HG03442 (cell line): ENCODE measurements around the gene WWOX.

ENCODE experiments used
- ATAC-seq: cut with Tn5 transposase; IDR thresholded peaks from one replicate; pipeline ENCODE4 v1.9.1; 2021; ENCODE audit warnings: mild to moderate bottlenecking, moderate library complexity; ENCODE audit not compliant: unreplicated experiment

The WWOX gene

DNA sequence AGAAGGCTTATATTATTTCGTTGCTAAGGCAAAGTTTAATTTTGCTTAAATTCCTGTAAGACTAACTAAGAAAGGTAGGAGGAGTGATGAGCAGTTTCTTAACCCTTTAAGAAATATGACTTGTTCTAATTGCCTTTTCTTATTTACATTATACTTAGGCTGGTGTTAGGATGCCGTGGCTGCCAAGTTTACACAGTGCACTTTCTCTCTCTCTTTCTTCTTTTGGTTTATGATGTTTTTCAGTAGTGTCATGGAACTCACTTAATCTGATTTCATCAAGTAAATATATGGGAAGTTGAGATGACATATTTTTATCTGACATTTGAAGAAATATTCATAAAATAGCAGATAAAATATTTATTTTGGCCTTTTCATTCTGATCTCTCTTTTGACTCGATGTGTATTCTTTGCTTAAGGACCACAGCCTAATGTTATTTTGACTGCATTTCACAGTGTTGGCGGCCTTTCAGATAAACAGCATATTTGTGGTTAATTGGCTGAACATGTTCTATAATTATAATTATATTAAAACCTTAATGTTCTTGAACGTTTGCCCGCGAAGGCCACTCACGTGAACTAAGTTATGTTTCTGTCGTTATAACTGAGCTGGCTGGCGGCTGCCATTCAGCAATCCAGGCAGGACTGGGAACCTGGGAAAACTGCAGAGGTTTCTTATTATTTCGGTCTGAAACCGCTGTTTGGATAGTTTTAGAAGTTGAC is 191.6 kb downstream of the WWOX start:
- ATAC-seq, result no peak

DNA sequence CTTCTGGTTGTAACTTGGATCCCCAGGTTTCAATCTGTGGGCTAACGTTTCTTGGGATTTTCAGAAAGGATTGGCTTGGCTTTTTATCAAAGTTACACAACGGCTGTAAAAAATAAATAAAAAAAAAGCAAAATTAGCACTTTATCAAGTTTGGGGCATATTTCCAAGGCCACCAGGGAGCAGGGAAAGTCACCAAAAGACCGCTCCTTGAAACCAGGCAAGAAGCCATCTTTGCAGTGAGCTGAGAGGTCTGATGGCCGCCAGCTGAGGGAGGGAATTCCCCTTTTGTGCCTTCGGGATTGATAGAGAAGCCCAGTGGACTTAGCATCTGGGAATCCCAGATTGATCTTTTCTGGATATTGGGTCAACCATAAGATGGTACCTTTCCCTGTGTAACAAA is 192.2 kb downstream of the WWOX start:
- no peak for ATAC-seq

DNA sequence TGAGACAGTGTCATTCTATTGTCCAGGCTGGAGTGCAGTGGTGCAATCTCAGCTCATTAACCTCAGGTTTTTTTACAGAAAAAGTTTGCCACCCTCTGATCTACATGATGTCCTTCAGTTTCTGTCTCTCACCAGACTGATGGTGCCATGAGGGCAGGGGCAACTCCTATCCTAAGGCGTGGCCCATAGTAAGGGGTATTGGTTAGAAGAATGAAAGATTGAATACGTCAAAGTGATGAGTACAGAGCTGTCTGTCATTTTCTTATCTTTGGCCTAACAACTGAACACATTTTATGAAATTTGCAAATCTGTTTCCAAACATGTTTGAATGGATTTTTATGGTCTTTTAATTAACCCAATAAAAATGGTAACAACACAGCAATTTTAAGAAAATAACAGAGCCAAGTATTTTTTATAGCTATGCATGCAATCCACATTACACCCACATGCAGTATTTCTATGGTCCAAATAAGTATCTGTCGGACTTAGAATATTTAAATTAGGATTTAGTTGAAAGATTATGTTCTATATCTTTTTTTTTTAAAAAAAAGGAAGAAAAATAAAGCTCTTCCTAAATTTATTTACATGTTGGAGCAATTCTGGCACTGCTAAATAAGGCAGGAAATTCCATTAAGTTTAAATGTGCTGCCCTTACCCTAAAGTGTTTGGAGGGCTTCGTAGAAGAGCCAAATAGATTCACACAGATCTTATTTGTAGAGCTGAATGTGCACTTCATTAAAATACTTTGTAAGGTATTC is 192.8 kb downstream of the WWOX start:
- no peak for ATAC-seq

DNA sequence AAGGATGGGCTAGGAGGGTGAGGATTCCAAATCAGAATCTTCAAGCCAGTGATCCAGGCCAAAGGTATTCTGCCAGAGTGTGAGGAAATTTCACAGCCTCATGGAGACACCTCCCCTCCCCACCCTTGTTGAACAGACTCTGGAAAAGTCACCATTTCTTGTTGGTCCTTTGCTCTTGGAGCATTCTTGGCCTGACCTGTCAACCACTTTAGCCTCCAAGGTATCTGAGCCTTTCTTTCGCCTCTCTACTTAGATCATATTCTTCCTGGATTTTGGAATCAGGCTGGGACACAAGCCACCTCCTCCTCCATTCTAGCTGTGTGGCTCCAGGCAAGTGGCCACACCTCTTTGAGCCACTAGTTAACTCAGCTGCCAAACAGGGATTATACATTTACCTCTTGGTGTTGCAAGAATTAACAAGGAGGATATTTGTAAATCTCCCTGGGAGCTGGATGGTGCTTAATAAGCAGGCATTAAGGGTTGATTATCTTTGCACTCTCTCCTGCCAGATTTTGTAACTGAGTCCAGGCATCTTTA is 193.5 kb downstream of the WWOX start:
- ATAC-seq, result no peak

DNA sequence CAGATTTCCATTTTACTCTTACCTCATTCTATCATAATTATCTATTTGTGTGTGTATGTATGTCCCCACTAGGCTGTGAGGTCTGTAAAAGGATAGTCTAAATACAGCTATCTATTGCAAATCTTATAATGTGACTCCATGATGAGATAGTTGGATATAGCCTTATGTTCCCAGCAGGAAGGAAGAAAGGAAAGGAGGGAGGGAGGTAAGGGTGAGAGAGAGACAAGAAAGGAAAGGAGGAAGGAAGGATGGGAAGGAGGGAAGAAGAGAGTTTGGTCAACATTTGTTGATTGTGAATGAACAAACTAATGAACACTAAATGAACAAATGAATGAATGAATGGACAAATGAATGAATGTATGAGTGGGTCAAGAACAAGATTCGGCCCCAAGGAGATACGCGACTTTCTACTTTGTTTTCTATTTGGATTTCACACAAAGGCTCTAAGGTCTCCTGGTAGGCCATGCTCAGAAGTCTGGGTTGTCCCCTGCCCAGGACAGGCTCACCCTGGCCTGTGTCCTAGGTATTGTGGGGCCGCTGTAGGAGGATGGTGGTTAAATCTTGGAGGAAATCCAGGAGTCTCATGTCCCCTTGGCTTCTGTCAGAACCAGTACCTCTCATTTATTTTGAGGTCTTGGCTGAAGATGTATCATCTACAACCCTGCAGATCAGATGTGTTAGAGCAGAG is 195.2 kb downstream of the WWOX start:
- ATAC-seq, result no peak

DNA sequence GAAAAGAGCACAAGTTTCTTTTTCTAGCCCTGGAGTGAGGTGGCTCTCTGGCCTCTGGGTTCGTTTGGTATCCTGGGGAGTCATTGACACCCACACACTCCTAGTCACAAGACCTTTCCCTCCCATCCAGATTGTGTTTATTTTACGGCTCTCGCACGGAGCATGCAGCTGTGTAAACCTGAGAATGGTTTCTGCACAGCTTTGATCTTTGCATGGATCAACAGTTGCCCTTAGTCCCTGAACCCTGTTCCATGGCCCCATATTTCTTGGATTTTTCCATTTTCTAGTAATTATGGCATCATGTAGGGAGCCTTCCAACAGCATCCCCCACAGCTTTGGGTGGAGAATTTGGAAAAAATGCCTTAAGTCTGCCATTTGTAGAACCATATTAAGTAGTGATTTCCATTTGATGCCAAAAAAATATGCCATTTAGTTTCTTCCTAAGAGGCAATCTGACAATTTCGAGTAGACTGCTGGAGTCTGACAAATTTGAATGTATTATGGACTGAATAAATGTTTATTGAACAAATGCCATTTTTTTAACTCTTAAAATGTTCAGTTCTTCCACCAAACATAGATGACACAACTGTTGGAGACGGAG is 197.7 kb downstream of the WWOX start:
- no peak for ATAC-seq

DNA sequence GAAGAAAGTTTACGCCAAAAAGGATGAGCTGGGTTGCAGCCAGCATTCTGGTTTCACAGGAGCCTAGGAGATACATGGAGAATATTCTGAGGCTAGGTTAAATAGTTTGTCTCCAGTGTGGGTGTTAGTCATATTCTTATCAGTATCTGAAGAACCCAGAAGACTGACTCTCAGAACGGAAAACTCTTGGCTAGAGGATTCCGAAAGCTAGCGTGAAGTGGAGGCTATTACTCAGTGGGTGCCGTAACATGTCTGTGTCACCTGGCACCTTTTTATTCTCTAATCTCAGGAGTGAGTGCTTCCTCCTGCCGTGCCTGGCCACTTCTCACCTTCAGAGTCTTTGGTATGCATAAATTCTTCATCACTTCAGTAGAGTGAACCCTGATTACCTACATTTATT is 199.5 kb downstream of the WWOX start:
- ATAC-seq, result no peak

DNA sequence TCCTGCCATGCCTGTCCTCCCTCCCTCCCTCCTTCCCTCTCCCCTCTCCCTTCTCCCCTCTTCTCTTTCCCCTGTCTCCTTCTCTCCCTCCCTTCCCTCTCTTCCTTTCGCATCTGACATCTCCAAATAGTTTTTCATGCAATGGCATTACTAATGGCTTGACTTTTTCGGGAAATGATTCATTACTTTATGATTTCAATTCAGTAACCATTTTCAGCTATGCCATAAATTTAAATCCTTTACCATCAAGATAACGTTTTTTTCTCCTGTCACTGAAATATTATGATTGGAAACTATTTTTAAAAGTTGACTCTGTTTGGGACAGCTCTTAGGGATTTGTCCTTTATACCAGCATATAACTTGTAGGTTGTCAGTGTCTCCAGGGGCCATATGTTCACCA is 201.0 kb downstream of the WWOX start:
- no peak for ATAC-seq

DNA sequence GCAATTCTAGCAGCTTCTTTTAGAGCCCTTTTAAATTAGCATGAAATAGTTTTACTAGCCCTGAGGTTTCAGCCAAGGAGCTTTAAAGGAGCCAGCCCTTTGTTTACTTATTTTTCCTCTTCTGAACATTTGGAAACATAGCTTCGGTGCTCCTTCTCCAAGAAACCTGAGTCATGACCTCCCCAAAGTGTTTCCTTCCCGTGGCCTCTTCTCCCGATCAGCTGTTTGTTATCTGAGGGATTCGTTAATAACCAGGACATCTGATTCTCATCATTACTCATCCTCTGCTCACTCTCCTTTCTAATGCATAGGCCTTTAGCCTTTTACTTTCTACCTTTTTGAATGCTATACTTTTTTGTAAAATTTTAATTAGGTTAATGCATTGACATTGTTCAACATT is 204.5 kb downstream of the WWOX start:
- no peak for ATAC-seq

DNA sequence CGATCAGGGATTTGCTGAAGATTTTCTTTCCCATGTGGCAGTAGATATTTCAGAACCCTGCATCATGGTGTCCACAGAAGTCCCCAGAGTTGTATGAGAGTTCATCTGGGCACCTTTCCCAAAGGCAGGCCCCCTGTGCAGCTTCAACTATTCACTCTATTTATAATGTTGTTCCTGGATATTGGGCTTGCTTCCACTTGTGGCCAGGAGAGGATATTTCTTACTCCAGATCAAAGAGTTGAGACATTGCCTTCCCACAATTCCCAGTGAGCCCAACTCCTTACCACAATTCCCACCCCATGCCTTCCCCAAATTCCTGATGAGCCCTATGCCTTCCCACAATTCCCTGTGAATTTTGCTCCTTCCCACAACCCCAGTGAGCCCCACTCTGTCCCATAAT is 206.9 kb downstream of the WWOX start:
- no peak for ATAC-seq

DNA sequence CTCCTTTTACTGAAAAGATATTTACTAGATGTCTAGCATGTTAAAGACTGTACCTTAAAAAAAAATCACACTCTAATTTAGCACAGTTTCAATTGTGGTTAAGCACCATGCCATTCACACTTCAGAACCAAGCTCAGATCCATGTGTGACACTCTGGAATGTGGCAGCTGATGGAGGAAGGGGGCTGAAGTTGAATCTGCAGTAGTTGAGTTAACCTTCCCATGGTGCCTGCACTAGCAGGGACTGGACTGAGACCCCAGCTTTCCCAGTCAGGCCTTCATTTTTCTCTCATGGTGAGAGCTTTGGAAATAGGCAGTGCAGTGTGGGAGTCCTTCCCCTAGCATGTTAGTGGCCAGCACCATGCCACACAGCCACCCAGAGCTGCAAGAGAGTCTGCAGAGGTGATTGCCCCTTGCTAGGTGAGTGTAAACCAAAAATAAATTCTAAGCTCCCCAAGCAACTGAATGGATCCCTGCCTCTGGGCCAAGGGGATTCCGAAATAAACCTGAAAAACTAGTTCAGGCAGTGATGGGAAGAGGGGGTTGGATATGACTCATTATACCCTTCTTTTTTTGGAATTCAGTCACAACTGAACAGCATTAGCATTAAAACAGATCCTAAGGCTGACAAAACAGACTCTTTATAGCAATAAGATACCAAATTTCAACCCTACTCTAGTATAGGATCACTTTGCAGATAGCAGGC is 208.5 kb downstream of the WWOX start:
- no peak for ATAC-seq

DNA sequence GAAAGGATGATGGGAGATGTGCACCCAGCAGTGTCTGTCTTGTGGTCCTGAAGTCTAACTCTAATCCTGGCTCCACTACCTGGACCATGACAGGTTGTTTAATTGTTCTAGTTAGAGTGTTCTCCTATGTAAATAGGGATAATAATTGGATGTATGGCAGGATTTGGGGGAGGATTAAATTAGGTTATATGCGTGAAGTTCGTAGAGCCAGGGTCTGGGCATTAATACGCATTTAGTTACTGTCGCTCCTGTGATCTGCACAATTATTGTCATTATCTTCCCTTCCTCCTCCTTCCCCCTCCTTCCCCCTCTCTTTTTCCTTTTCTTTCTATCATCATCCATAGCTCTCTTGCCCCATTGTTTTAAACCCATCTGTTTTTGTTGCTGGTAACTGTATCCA is 210.3 kb downstream of the WWOX start:
- ATAC-seq, result no peak

DNA sequence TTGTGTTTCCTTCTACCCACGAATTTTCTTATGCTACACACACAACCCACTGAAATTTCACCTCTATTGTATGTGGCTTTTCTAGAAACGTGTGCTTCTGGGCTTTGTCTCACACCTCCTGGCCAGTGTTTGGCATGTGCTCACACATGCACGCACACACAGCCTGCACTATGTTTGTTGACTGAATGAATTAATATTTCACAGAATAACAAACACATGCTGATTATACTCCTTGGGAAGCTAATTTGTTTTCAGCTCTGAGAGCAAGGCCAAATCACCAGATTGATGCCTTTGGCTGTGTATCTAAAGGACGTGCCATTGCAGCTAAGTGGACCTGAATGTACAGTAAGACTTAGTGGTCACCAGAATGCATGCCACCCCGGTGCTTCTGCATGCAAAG is 210.7 kb downstream of the WWOX start:
- no peak for ATAC-seq

DNA sequence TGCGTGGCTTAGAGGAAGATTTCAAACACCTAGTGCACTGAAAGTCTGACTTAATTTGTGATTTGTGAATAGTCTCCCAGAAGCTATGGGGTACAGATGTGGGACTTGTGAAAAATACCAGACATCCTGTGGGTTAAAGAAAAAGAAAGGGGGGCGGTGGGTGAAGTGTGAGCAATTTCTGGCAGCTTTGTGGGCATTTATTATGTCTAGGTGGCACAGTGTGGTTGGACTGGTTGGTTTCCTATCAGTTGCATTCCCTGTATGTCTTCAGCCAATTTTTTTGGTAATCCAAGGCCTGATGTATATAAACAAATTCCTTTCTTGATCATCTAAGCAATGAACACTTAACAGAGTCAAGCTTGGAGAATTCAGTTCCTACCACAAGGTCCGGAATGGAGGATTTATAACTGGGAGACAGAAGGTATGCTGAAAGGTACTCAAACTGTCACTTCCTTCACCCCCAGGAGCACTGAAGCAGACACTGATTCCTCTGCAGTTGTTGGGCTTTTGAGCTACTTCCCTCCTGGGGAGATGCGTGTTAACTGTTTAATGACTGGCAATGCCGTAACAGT is 211.6 kb downstream of the WWOX start:
- no peak for ATAC-seq

DNA sequence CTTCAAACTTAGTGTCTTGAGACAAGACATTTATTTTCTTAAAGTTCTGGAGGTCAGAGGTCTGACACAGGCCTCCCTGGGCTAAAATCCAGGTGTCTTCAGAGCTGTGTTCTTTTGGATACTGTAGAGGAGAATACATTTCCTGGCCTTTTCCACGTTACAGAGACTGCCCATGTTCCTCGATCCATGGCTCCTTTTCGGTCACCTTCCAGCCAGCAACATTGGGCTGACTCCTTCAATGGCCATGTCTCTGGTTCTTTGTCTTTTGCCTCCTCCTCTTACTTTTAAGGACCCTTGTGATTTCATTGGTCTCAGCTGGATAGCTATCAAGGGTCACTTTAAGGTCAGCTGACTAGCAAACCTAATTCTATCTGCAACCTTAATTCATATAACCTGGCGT is 212.4 kb downstream of the WWOX start:
- ATAC-seq, result no peak

DNA sequence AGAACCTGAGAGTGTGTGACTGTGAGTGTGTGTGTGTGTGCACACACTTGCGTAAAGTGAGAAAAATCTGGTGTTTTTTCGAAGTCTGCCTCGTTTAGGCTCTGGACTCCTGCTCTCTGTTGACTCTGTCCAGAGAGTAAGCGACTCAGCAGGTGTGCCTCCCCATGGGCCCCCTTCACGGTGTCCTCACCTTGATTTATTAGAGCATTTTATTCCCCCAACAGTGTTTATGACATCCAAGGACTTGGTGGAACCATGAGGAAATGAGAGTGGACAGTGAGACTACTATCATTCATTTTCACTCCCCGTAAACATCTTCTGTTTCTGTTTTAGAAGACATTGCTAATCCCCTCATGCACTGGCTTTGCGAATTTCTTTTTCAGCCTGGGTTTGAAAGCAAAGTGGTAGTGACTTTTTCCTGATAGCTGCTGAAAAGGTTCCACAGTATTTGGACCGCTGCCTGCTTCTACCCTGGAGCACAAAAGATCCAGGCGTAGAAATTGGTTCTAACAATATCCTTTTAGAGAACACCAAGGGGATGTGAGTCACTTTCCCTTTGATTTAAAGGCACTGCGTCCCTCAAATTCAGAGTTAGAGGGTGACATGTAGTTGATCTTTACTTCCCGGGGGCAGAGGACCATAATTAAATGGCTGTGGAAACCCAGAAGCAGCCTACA is 218.2 kb downstream of the WWOX start:
- ATAC-seq, result no peak

DNA sequence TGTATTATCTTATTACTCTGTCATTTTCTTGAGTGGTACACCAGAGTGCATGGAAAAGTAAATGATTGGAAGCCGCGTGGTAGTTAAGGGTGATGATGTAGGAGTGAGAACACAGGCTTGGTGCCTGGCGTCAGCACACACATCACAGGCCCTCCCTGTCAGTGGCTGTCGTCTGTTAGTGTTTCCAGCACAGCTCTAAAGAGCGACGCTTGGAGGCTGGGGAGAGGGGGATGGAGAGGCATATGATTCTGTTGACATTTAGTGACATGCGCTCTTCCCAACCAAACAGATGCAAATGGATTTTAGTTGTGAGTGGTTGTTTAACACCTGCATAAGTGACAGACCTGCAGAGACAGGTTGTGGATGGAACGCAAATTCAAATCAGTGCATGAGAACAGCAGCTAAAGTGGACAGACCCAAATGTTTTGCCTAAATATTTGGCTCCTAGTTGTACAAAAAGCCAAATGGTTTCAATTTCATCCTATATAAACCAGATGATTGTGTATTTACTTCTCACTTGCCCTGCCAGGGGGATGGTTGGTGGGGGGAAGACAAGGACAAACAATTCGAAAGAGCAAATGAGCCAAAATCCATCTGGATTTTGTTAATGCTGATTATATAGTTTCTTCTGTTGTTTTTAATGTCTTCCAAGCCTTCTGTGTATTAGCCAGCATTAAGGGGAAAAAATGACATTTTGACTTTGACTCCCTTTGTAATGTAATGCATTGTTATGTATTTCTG is 222.3 kb downstream of the WWOX start:
- no peak for ATAC-seq

DNA sequence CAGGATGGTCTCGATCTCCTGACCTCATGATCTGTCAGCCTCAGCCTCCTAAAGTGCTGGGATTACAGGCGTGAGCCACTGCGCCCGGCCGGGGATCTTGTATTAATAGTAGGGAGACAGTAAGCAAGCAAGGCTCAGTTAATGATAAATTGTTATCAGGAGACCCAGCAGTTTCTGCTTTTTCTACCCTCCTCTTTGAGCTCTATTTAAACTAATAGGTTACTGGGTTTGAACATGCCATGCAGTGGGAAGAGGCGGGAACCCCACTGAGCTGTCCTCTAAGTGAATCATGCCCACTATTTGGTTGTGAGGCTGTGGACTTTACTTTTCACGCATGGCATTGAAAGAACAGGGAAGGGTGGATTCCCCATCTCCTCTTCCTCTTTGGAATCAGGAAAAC is 223.9 kb downstream of the WWOX start:
- ATAC-seq, result no peak

DNA sequence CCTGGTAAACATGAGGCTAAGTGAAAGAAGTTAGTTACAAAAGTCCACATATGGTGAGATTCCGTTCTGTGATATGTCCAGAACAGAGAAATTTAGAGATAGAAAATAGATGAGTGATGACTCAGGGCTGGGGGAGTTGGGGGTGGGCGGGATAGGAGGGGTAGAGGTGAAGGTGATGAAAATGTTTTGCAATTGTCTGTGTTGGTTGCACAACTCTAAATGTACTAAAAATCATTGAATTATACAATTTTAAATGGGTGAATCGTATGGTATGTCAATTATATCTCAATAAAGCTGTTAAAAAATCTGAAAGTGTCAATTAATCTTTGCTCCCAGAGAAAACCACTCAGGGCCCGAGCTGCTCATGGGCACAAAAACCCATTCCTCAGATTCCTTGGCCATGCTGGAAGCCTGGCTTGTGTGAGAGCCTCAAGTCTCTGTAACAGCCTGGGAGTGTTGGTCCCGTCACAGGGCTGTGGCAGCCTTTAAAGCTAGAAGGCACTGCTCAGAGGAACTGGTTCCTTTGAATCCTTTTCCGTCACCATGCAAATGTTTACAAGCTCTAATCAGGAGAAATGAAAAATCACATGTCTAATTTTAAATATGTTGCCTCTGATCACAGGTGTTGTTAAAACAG is 225.3 kb downstream of the WWOX start:
- ATAC-seq, result no peak
